ENCODE data around the gene NLRC5. TPM values are rescaled to one million over a fixed set of nuclear protein-coding genes. Genes with fewer than 3 reads are reported as not detected.
"Not testable (repeated sequence)": the region's sequence is repeated elsewhere in the genome, so short reads cannot be mapped to it uniquely, and the experiment has no call there.

The NLRC5 gene
- total RNA-seq, 1 donor from 2014 or later = 60.1 TPM

DNA sequence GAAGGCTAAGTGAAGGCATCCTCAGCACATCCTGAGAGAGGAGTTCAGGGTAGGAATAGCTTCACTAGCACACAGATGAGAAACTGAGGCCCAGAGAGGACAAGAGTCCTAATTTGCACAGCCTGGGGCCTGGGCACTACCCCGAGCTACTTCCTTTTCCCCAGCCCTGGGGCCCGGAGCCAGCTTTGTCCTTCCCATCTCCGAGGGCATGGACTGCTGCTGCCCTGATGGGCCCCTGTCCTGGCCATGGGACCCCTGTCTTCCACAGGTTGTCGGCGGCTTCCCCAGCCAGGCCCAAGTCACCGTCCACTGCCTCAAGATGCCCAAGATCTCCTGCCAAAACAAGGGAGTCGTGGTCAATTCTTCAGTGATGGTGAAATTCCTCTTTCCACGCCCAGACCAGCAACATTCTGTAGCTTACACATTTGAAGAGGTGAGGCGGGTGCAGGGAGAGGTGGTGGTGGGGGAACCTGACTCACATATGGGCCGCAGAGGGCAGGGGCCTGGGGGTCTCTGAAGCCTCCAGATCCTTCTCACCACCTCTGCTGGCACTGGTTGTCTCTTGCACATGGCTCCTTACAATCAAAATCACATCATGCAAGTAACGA lies 11.4 kb upstream of the NLRC5 start:
- no peak for DNase-seq (ENCODE audit: low spot score)
- no peak for ATAC-seq
- intact Hi-C loops (cut with DNase I) = no loop called here

DNA sequence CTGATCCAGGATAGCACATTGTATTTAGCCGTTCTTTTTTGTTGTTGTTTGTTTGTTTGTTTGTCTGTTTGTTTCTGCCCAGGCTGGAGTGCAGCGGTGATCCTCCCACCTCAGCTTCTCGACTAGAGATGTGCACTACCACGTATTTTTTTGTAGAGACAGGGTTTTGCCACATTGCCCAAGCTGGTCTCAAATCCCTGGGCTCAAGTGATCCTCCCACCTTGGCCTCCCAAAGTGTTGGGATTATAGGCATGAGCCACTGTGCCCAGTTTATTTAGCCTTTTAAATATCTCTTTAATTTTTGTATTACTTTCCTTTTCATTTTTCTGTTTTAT lies 9.2 kb upstream of the NLRC5 start:
- intact Hi-C loops (cut with DNase I) = no loop called here
- no peak for ATAC-seq
- DNase-seq (ENCODE audit: low spot score) = no peak

DNA sequence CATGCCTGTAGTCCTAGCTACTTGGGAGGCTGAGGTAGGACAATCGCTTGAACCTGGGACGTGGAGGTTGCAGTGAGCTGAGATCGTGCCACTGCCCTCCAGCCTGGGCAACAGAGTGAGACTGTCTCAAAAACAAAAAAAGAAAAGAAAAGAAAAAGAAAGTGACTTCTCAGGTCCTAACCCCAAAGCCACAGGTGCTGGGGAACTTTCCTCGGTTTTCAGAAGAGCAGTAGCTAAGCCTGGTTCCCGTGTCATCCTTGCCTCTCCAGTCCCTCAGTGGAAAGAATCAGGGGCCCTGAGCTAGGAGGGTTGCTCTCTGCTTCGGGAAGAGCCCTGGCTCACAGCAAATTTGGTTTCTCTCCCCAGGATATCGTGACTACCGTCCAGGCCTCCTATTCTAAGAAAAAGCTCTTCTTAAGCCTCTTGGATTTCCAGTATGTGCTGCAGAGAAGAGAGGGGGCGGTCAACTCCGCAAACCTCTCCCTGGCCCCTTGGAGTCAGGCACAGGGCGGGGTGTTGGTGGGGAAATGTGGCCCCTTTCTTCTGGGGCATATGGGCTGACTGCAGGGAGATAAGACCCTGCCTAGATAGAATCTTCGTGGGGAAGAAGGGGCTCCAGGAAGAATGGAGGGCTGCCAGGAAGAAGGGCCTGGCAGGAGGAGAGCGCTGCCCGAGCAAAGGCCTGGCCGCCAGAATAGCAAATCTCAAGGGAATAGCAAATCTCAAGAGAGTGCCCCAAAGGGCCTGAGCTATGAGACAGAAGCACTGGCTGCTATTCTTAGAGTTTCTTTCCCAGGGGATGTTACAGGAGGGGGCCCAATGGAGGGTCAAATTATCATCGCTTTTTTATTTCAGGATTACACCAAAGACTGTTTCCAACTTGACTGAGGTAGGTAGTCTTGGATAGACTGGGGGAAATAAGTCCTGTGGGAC lies 8.3 kb upstream of the NLRC5 start:
- DNase-seq (ENCODE audit: low spot score) (no peak), ATAC-seq (no peak)
- intact Hi-C loops (cut with DNase I) = no loop called here

DNA sequence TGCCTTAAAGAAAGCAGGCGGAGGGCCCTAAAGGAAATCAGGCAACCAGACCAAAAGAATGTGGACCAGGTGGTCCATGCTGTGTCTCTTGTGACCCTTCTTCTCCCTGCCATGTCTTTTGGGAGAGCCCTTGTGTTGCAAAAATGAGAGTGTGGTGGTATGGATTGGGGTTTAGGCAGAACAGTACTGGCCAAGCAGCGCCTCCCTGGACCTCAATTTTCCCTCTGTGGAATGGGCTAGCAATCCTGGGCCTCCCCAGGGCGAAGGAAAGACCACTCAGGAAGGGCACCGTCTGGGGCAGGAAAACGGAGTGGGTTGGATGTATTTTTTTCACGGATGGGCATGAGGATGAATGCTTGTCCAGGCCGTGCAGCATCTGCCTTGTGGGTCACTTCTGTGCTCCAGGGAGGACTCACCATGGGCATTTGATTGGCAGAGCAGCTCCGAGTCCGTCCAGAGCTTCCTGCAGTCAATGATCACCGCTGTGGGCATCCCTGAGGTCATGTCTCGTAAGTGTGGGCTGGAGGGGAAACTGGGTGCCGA lies 7.6 kb upstream of the NLRC5 start:
- ATAC-seq = no peak
- no peak for DNase-seq (ENCODE audit: low spot score)
- intact Hi-C loops (cut with DNase I) = no loop called here

DNA sequence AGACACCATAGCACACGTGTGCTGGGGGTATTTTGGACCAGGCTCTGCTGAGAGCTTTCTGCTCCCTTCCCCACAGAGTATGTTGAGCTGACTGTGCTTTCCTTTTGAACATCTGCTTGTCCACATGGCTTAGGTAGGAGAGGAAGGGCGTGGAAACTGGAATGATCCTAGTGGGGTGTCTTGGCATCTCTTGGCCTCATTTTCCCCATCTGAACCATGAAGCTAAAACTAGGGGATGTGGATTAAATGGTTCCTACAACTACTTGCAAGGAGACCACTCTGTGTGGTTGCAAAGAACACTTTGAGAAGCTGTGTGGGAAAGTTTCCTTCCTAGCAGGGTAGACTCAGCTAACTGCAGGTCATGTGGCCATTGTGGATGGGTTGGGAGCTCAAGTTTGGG lies 6.7 kb upstream of the NLRC5 start:
- no peak for DNase-seq (ENCODE audit: low spot score)
- no peak for ATAC-seq
- intact Hi-C loops (cut with DNase I) = no loop called here

DNA sequence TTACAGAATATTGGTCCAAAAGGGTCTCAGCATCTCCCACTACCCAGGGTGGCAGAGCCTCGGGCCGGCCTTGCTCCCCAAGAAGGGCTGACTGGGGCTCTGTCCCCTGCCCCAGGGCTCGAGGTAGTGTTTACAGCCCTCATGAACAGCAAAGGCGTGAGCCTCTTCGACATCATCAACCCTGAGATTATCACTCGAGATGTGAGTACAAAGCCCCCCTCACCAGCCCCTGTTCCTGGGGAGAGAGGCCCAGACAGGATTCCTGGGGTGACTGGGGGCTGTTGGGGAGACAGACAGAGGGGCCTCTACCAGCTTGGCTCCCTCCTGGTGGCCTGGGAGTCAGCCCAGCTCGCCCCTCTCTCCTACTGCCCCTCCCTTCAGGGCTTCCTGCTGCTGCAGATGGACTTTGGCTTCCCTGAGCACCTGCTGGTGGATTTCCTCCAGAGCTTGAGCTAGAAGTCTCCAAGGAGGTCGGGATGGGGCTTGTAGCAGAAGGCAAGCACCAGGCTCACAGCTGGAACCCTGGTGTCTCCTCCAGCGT lies 6.1 kb upstream of the NLRC5 start:
- intact Hi-C loops (cut with DNase I) = no loop called here
- DNase-seq (ENCODE audit: low spot score) = no peak
- no peak for ATAC-seq

DNA sequence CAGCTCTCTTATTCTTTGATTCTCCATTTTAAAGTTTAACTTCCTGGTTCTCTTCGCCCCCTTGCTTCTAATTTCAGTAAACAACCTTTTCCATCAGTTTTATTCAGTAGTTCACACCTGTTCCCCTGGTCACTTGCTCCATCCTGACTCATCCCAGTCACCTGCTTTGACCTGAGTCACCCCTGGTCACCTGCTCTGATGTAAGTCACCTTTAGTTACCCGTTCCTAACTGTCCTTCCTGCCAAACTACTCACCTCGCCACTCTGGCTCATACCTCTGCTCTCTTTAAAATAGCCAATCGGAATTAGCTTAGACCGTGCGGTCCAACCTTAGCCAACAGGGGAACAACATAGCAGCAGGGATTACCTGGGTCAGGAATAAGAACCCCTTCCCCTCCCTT lies 4.7 kb upstream of the NLRC5 start:
- no peak for DNase-seq (ENCODE audit: low spot score)
- no peak for ATAC-seq
- intact Hi-C loops (cut with DNase I) = no loop called here

DNA sequence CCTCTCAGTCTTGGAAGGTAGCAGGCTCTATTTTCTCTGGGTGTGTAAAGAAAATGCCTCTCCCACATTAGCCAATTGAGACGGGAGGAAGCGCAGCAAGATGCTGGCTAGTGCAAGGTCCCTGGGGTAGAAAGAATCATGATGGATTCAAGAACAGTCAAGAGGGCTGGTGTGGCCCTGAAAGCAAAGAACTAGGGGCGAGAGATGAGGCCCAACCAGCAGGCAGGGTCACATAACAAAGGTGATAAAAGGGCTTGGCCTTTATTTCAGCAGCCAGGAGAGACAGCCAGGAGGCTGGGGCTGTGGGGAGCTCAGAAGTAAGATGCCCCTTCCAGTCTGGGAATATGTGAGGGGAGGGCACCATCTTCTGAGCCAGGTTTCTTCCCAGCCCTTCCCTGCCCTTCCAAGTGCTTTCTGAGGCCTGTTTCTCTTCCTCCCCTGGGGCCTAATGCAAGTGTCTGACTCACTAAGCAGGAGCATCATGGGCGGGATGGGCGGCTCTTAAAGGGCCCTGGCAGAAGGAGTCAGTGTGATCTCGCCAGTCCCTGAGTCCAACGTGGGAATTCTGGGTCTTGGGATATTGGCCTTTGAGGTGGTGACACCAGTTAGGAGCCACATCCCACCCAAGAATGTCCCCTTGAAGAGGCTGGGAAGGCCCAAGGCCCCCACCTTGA lies 3.9 kb upstream of the NLRC5 start:
- ATAC-seq = peak; percentile 60

DNA sequence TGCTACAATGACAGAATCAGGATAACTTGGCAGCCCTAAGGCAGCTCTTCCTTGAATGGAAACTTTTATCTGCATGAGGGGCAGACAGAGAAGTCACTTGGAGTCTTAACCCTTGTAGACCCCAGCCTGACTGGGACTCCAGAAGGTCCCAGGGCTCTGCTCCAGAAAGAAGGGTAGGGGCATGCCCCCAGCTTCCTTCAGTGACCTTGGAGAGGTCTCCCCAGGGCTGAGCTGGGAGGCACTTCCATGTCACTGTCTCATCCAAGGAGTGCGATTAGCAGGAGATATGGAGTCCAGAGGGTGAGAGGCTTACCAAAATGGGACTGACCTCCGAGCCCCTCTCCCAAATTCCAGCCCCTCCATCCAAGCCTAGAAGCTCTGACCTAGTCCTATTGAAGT lies 3.4 kb upstream of the NLRC5 start:
- DNase-seq (ENCODE audit: low spot score) (no peak), ATAC-seq (no peak)
- intact Hi-C loops (cut with DNase I) = no loop called here

More for the DNA sequence above, 3.9 kb upstream of the NLRC5 start:
- peak; percentile 75 for DNase-seq (ENCODE audit: low spot score)
- intact Hi-C loops (cut with DNase I) = no loop called here

DNA sequence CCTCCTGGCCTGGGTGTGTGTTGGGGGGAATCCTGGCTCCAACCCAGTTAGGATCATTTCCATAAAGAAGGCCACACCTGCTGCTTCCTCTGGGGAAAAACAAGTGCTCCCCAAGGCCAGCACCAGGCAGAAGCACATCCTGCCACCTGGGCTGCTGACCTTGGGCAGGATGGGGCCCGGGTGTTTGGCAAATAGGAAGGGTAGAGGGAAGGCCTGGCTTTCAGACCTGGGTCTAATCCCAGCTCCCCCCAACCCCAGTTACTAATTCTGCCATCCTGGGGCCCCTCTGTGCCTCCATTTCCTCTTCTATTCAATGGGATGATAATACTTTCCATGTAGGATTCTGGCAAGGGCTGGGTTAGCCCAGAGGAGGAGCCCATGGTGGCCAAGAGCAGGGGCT lies 3.0 kb upstream of the NLRC5 start:
- DNase-seq (ENCODE audit: low spot score) (no peak), ATAC-seq (no peak)
- intact Hi-C loops (cut with DNase I) = no loop called here

DNA sequence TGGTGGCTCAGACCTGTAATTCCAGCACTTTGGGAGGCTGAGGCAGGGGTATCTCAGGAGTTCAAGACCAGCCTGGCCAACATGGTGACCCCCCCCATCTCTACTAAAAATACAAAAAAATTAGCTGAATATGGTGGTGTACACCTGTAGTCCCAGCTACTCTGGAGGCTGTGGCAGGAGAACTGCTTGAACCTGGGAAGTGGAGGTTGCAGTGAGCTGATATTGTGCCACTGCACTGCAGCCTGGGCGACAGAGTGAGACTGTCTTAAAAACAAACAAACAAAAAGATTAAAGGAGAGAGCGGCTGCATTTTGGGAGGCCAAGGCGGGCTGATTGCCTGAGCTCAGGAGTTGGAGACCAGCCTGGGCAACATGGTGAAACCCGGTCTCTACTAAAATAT lies 2.4 kb upstream of the NLRC5 start:
- intact Hi-C loops (cut with DNase I); DNase-seq (ENCODE audit: low spot score); ATAC-seq: not testable (repeated sequence)

DNA sequence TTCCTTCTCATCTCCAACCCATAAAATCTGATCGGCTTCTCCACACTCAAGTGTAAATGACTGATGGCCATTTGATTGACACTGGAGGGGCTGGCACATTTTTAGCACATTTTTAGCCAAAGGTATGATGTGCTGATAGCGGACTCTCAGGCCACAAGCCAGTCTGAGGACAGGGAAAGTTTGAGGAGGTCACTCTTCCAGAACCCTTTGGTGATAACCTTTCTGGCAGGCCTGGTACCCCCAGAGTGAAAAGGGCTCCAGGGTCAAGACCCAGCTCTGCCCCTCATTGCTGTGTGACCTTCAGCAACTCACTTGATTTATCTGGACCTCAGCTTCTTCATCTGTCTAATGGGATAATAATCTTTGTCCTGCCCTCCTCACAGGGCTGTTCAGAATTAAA lies 1.7 kb upstream of the NLRC5 start:
- DNase-seq (ENCODE audit: low spot score) (no peak), ATAC-seq (no peak)
- intact Hi-C loops (cut with DNase I) = no loop called here

DNA sequence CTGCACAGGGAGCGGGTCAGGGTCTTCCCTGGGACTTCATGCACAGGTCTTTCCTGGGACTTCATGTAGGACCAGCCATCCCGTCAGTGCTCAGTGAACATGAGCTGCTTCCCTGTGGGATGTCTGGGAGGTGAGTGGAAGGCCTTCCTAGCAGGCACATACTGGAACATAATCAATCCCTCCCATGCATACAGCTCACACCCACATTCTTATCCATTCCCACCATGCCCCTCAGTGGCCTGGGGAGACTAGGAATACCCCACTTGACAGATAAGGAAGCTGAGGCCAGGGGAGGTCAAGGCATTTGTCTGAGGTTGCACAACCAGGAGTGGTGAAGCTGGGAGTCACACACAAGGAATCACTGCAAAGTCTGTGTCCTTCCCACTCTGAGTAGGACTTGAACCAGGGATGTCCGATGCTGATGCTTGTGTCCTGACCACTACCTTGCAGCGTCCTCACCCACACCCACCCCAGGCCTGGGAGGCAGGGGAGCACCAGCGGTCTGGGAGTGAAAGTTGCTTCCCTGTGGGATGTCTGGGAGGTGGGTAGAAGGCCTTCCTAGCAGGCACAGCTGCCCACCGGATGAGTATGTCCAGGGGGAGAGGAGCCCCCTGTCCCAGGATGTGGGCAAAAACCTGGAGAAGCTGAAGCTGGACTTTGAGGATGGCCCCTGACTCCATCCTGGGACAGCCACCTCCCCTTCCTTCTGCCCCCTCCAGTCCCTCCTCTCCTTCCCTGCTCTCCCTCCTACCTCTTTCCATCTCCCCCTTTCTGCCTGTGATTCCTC lies 1.0 kb upstream of the NLRC5 start:
- intact Hi-C loops (cut with DNase I) = no loop called here
- ATAC-seq = peak; percentile 38
- DNase-seq (ENCODE audit: low spot score) = peak; percentile 56

DNA sequence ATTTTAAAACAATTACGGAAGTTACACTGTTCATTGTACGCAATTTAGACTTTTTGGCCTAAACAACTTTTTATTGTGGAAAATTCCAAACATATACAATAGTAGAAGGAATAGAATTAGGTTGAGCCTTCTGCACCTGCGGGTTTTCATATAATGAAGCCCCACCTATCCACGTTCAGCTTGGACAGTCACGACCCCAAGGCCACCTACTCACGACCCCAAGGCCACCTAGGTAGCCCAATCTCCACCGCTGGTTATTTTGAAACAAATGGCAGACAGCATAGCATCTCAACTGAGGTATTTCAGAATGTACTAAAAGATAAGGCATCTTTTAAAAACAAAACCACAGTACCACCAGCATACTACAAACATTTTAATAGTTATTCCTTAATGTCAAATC lies 631 bp downstream of the NLRC5 start:
- ATAC-seq (no peak), DNase-seq (ENCODE audit: low spot score) (peak; percentile 36)
- intact Hi-C loops (cut with DNase I) = no loop called here

DNA sequence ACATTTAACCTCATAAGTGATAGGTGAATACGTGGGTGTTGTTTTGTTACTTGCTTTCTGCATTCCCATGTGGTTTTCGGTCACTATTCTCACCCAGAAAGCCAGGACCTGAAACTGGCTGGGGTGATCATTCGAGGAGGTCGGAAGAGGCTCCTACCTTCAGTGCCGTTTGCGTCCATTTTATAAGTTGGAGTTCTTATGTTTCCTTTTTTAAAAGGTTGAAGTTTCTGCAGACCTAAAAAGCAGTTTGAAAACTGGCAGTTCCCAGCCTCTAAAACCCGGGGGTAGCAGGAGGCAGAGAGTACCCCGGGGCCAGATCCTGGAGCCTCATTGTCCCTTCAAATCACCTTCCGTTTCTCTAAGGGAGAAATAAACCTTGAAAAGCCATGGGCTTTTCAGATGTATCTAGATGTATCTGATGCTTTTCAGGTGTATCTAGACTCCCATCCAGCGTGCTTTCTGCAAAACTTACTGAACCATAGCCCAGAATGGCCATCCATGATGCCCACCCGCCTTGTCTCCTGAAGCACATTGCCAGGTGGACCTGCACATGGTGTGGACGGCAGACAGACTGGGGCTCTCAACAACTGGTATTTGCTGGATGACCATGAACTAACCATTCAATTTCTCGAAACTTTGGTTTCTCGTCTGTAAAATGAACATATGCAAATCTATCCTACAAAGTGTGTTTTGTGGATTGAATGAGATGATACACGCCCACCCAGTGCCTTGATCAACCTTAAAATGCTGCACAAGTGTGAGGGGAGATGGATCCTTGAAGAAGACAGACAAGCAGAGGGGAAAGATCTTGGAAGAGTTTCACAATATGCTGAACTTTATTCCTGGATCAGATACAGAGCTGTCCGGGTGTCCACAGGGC lies 1.3 kb downstream of the NLRC5 start:
- ATAC-seq = no peak
- intact Hi-C loops (cut with DNase I) = no loop called here
- DNase-seq (ENCODE audit: low spot score) = peak; percentile 41

DNA sequence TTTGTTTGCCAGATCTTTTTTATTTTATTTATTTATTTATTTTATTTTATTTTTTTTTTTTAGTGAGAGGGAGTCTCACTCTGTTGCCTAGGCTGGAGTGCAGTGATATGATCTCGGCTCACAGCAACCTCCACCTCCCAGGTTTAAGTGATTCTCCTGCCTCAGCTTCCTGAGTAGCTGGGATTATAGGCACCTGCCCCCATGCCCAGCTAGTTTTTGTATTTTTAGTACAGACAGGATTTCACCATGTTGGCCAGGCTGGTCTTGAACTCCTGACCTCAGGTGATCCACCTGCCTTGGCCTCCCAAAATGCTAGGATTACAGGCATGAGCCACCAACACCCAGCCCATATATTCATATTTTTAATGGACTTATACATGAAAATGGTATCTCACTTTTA lies 3.1 kb downstream of the NLRC5 start:
- ATAC-seq; DNase-seq (ENCODE audit: low spot score); intact Hi-C loops (cut with DNase I): not testable (repeated sequence)

DNA sequence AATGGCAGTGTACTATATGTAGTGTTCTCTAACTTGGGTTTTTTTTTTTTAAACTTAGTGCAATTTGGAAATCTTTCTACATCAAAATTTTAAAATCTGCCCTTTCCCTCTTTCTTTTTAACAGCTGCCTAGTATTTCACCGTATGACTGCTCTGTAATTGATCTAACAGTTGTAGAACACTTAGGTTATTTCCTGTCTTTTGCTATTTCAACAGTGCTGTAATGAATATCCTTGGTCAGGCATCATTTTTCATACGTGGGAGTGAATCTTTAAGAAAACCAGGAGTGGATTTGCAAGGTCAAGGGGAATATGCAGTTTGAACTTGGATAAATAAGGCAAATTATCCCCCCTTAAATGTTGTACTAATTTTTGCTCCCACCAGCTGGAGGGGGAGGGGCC lies 3.8 kb downstream of the NLRC5 start:
- intact Hi-C loops (cut with DNase I) = no loop called here
- no peak for ATAC-seq
- DNase-seq (ENCODE audit: low spot score) = no peak

DNA sequence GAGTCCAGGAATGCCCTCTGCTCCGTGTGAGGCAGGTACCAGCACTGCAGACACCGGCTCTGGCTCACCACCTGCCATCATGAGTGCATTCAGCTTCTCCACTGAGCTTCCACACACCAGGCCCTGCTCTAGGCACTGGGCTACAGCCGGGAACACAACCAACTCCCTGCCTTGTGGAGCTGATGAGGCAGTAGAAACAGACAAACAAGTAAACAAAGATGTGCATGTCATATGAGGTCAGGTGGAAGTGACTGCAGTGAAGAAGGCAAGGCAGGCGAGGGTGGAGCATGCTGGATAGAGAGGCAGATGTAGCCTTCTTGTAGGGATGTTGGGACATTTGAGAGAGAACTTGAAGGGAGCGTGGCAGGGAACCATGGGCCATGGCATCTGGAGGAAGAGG lies 5.0 kb downstream of the NLRC5 start:
- intact Hi-C loops (cut with DNase I) = no loop called here
- no peak for ATAC-seq
- peak; percentile 32 for DNase-seq (ENCODE audit: low spot score)
